HCT116 (cell line): ENCODE results near the gene NFATC1. TPM values are rescaled to one million over a fixed set of nuclear protein-coding genes. Genes with fewer than 3 reads are reported as not detected.

ENCODE experiments used
- ATAC-seq: fragments of 200-7000 bp; cut with Tn5 transposase; 2 replicates; pipeline ENCODE4 v1.9.1; 2020; ENCODE audit warnings: mild to moderate bottlenecking, moderate library complexity
- BruUV-seq: library from RNA; stranded (reverse); fragments of 400-500 nt; replicated peaks from 2 replicates; lab custom pipeline; 2021; lab: Mats Ljungman, UMichigan
- CTCF ChIA-PET: fragments of 300-600 bp; sonication (Branson Sonifier 250); formaldehyde crosslinking; loops from one replicate; lab custom pipeline; 2021; ENCODE audit warnings: antibody characterized with exemption; lab: Charles Lee
- POLR2A ChIA-PET: fragments of 300-600, 350-600 bp; sonication (Branson Sonifier 250); formaldehyde crosslinking; loops from one replicate; lab custom pipeline; 2021; ENCODE audit warnings: antibody characterized with exemption; lab: Charles Lee
- RAD21 ChIA-PET, 2 experiments: fragments of 300-600 bp; sonication (Branson Sonifier 250); formaldehyde crosslinking; loops; one replicate each; lab custom pipeline; 2023; ENCODE audit warnings: low total read pairs in 2 of 2; ENCODE audit not compliant: uncharacterized antibody in 2 of 2, unreplicated experiment in 2 of 2, low non-redundant PET in 1 of 2; lab: Charles Lee
- DNase-seq: peaks from one replicate; pipeline ENCODE4 v3.0.0-alpha.2; 2010; ENCODE audit warnings: low read depth, low spot score
- H2AFZ ChIP-seq: fragments of 200-600 bp; shearing (Covaris generic), sonication (generic); 2 replicates; pipeline ENCODE4 v1.6.1; 2017; ENCODE audit warnings: low read depth, mixed run types, mixed read lengths, antibody characterized with exemption, low read length; ENCODE audit not compliant: poor library complexity, severe bottlenecking
- H3K27ac ChIP-seq: 2 replicates; pipeline ENCODE4 v1.5.1; 2012; ENCODE audit warnings: low read depth, low read length
- H3K27me3 ChIP-seq: fragments of 200-600 bp; sonication (generic); 2 replicates; pipeline ENCODE4 v1.6.1; 2016; ENCODE audit warnings: mixed run types, low read length, mixed read lengths; ENCODE audit not compliant: insufficient read depth
- H3K36me3 ChIP-seq, 2 experiments: fragments of 200-500 bp in 1 of 2; fragments of 200-600 bp in 1 of 2; sonication (Bioruptor generic) in 1 of 2; sonication (generic) in 1 of 2; 2 replicates each; pipeline versions ENCODE4 v1.5.1 to v1.6.1; 2014 to 2016; ENCODE audit warnings: low read length in 2 of 2, inconsistent platforms in 1 of 2, mixed read lengths in 1 of 2, mixed run types in 1 of 2; ENCODE audit not compliant: insufficient read depth in 2 of 2, control insufficient read depth in 1 of 2
- H3K4me1 ChIP-seq, 2 experiments: fragments of 200-600 bp in 1 of 2; sonication (generic) in 1 of 2; 2 replicates each; pipeline versions ENCODE4 v1.5.1 to v1.6.1; 2012 to 2017; ENCODE audit warnings: low read length in 2 of 2, inconsistent platforms in 1 of 2, mild to moderate bottlenecking in 1 of 2, mixed read lengths in 1 of 2, mixed run types in 1 of 2, moderate library complexity in 1 of 2; ENCODE audit not compliant: insufficient read depth in 2 of 2, control insufficient read depth in 1 of 2
- H3K4me2 ChIP-seq: fragments of 200-600 bp; sonication (generic); 2 replicates; pipeline ENCODE4 v1.6.1; 2017; ENCODE audit warnings: mixed run types, low read length, mixed read lengths
- H3K4me3 ChIP-seq, 2 experiments: fragments of 200-600 bp in 1 of 2; sonication (generic) in 1 of 2; replicated peaks in 1 of 2; 2 replicates each; pipeline ENCODE4 v1.5.1; 2011 to 2016; ENCODE audit warnings: low read length in 2 of 2, control low read depth in 1 of 2, low read depth in 1 of 2, mild to moderate bottlenecking in 1 of 2, mixed read lengths in 1 of 2, mixed run types in 1 of 2
- H3K79me2 ChIP-seq: fragments of 200-600 bp; sonication (generic); 2 replicates; pipeline ENCODE4 v1.6.1; 2017; ENCODE audit warnings: mild to moderate bottlenecking, mixed run types, low read length, moderate library complexity, mixed read lengths; ENCODE audit not compliant: insufficient read depth
- H3K9ac ChIP-seq: fragments of 200-600 bp; sonication (generic); 2 replicates; pipeline ENCODE4 v1.6.1; 2016; ENCODE audit warnings: low read length, mixed read lengths
- H3K9me2 ChIP-seq: fragments of 200-600 bp; sonication (generic), shearing (Covaris generic); 2 replicates; pipeline ENCODE4 v1.6.1; 2017; ENCODE audit warnings: mixed run types, mild to moderate bottlenecking, moderate library complexity; ENCODE audit not compliant: insufficient read depth
- H3K9me3 ChIP-seq, 2 experiments: fragments of 200-500 bp in 1 of 2; fragments of 200-600 bp in 1 of 2; sonication (Bioruptor generic) in 1 of 2; sonication (generic) in 1 of 2; 2 replicates each; pipeline ENCODE4 v1.6.1; 2014 to 2017; ENCODE audit warnings: low read length in 2 of 2, mixed read lengths in 2 of 2, inconsistent platforms in 1 of 2, low read depth in 1 of 2, mild to moderate bottlenecking in 1 of 2, mixed run types in 1 of 2, moderate library complexity in 1 of 2; ENCODE audit not compliant: control insufficient read depth in 1 of 2, insufficient read depth in 1 of 2
- H4K20me1 ChIP-seq: fragments of 200-600 bp; sonication (generic), shearing (Covaris generic); 2 replicates; pipeline ENCODE4 v1.6.1; 2017; ENCODE audit warnings: mixed run types, mild to moderate bottlenecking, moderate library complexity; ENCODE audit not compliant: insufficient read depth
- CBX3 ChIP-seq: IDR thresholded peaks from 2 replicates; pipeline ENCODE4 v1.6.1; 2012; ENCODE audit warnings: low read depth
- CEBPB ChIP-seq: IDR thresholded peaks from 2 replicates; pipeline ENCODE4 v1.6.1; 2012; ENCODE audit warnings: low read depth
- EZH2 ChIP-seq: fragments of 200-600 bp; sonication (generic); IDR thresholded peaks from 2 replicates; pipeline ENCODE4 v1.6.1; 2017; ENCODE audit warnings: antibody characterized with exemption, mixed run types
- EZH2phosphoT487 ChIP-seq: fragments of 200-600 bp; IDR thresholded peaks from 2 replicates; pipeline ENCODE4 v1.6.1; 2018; ENCODE audit warnings: antibody characterized with exemption, borderline replicate concordance
- FOSL1 ChIP-seq: IDR thresholded peaks from 2 replicates; pipeline ENCODE4 v1.6.1; 2012; ENCODE audit warnings: low read depth
- POLR2AphosphoS5 ChIP-seq: IDR thresholded peaks from 2 replicates; pipeline ENCODE4 v1.6.1; 2011; ENCODE audit warnings: mild to moderate bottlenecking, low read depth, low read length, moderate library complexity
- RAD21 ChIP-seq: IDR thresholded peaks from 2 replicates; pipeline ENCODE4 v1.6.1; 2012; ENCODE audit warnings: low read depth, mild to moderate bottlenecking
- REST ChIP-seq: IDR thresholded peaks from 2 replicates; pipeline ENCODE4 v1.6.1; 2012; ENCODE audit warnings: low read depth
- ZBTB33 ChIP-seq: IDR thresholded peaks from 2 replicates; pipeline ENCODE4 v1.6.1; 2011; ENCODE audit warnings: mild to moderate bottlenecking, low read length, moderate library complexity; ENCODE audit not compliant: insufficient replicate concordance; ENCODE audit errors: extremely low read depth
- ZFX ChIP-seq: fragments of 450-650 bp; IDR thresholded peaks from 2 replicates; pipeline ENCODE4 v1.6.1; 2017
- intact Hi-C: fragments of 100-400 bp; cut with micrococcal nuclease; formaldehyde crosslinking; loops from 2 replicates; pipeline ENCODE4 v1.10.0; 2022
- total RNA-seq: library from RNA; stranded (reverse); gene quantifications from one replicate; pipeline ENCODE4 v1.2.1, GENCODE V29; 2021; ENCODE audit not compliant: unreplicated experiment

NFATC1 gene
- total RNA-seq, 1 experiment from 2014 or later, result 20.8 TPM

GRCh38 chr18:79463424-79463960 lies 67.8 kb downstream of the NFATC1 start:
- H4K20me1 ChIP-seq, result no peaks in the 10 kb centered on the region
- no peaks in the 10 kb centered on the region for H3K79me2 ChIP-seq
- BruUV-seq, result no TSS peak
- CTCF ChIA-PET, result no interaction called here
- H3K4me3 ChIP-seq, result no peak overlapping the region
- no peaks in the 10 kb centered on the region for H3K9me2 ChIP-seq
- no peak for ATAC-seq
- no peak overlapping the region for H3K27ac ChIP-seq
- intact Hi-C loops, result no loop called here
- no peak for TF ChIP-seq REST
- TF ChIP-seq, all 23 proteins: peak for 0
- Histone ChIP-seq H3K9ac (no peak overlapping the region), H3K36me3 (no peaks in the 10 kb centered on the region), H3K9me3 (no peaks in the 10 kb centered on the region), H3K4me1 (peaks cover 6 to 17% of the 10 kb centered on the region in 2 experiments), H3K27me3 (no peaks in the 10 kb centered on the region), H2AFZ (no peak overlapping the region), H3K4me2 (no peak overlapping the region)
- DNase-seq, result no peak
- ChIA-PET POLR2A (no interaction called here), RAD21 (no interaction called here)

GRCh38 chr18:79465392-79465991 lies 69.8 kb downstream of the NFATC1 start:
- ATAC-seq (peak; percentile 80), DNase-seq (no peak)
- no peaks in the 10 kb centered on the region for H3K79me2 ChIP-seq
- CTCF ChIA-PET, result no interaction called here
- H3K9me3 ChIP-seq, result no peaks in the 10 kb centered on the region
- BruUV-seq, result no TSS peak
- intact Hi-C loops, result no loop called here
- no peaks in the 10 kb centered on the region for H3K36me3 ChIP-seq
- H3K4me1 ChIP-seq, result no peaks in the 10 kb centered on the region
- H3K9me2 ChIP-seq, result no peaks in the 10 kb centered on the region
- H3K27ac ChIP-seq, result no peak overlapping the region
- no peak overlapping the region for H3K4me3 ChIP-seq
- H4K20me1 ChIP-seq, result no peaks in the 10 kb centered on the region
- POLR2A ChIA-PET, result no interaction called here
- no peak overlapping the region for H2AFZ ChIP-seq
- H3K4me2 ChIP-seq, result no peak overlapping the region
- RAD21 ChIA-PET, result no interaction called here
- no peak overlapping the region for H3K9ac ChIP-seq
- no peaks in the 10 kb centered on the region for H3K27me3 ChIP-seq
- no peak for TF ChIP-seq FOSL1
- TF ChIP-seq CBX3, result no peak
- TF ChIP-seq RAD21, result no peak
- no peak for TF ChIP-seq EZH2phosphoT487
- TF ChIP-seq ZBTB33, result no peak
- no peak for TF ChIP-seq CEBPB
- no peak for TF ChIP-seq EZH2
- TF ChIP-seq POLR2AphosphoS5, result no peak
- no peak for TF ChIP-seq ZFX
